Measurements from ENCODE around the gene AUTS2.

The AUTS2 gene

GRCh38 chr7:70505886-70506285, 907.6 kb downstream of the AUTS2 start:
- Histone ChIP-seq H3K9me2 (replicated peaks; ENCODE audit: low read depth, low read length) (no peaks in the 10 kb centered on the region), H3K36me3 (ENCODE audit: insufficient read depth, low read length) (no peaks in the 10 kb centered on the region), H2AFZ (ENCODE audit: low read length) (no peak overlapping the region), H4K20me1 (ENCODE audit: insufficient read depth, low read length, poor library complexity, severe bottlenecking) (no peaks in the 10 kb centered on the region), H3K4me2 (ENCODE audit: low read depth, low read length, poor library complexity, severe bottlenecking) (no peak overlapping the region), H3K4me3 (ENCODE audit: low read length, poor library complexity, severe bottlenecking) (no peak overlapping the region), H3K9ac (ENCODE audit: low read depth, low read length, poor library complexity, severe bottlenecking) (no peak overlapping the region), H3K9me3 (ENCODE audit: insufficient read depth, low read depth, low read length) (no peaks in the 10 kb centered on the region), H3K79me2 (ENCODE audit: insufficient read depth, low read length) (no peaks in the 10 kb centered on the region), H3K27me3 (ENCODE audit: insufficient read depth, low read length, poor library complexity, severe bottlenecking) (no peaks in the 10 kb centered on the region), H3K4me1 (ENCODE audit: insufficient read depth, low read length, poor library complexity, severe bottlenecking) (no peaks in the 10 kb centered on the region), H3F3A (ENCODE audit: low read depth) (no peaks in the 10 kb centered on the region)
- no peak for TF ChIP-seq EZH2phosphoT487 (IDR thresholded peaks at IDR 0.05; ENCODE audit: borderline replicate concordance)

GRCh38 chr7:70506434-70506833, 908.2 kb downstream of the AUTS2 start:
- no peak overlapping the region for H3K4me3 ChIP-seq (ENCODE audit: low read length, poor library complexity, severe bottlenecking)
- TF ChIP-seq CTCF (conservative IDR thresholded peaks at IDR 0.05; ENCODE audit: low read length) (peak; percentile 52), EZH2phosphoT487 (IDR thresholded peaks at IDR 0.05; ENCODE audit: borderline replicate concordance) (no peak)
- H3K36me3 ChIP-seq (ENCODE audit: insufficient read depth, low read length): no peaks in the 10 kb centered on the region
- H3K4me1 ChIP-seq (ENCODE audit: insufficient read depth, low read length, poor library complexity, severe bottlenecking): no peaks in the 10 kb centered on the region
- no peaks in the 10 kb centered on the region for H3K79me2 ChIP-seq (ENCODE audit: insufficient read depth, low read length)
- no peak overlapping the region for H2AFZ ChIP-seq (ENCODE audit: low read length)
- no peaks in the 10 kb centered on the region for H4K20me1 ChIP-seq (ENCODE audit: insufficient read depth, low read length, poor library complexity, severe bottlenecking)
- no peak overlapping the region for H3K9ac ChIP-seq (ENCODE audit: low read depth, low read length, poor library complexity, severe bottlenecking)
- no peaks in the 10 kb centered on the region for H3K27me3 ChIP-seq (ENCODE audit: insufficient read depth, low read length, poor library complexity, severe bottlenecking)
- no peaks in the 10 kb centered on the region for H3F3A ChIP-seq (ENCODE audit: low read depth)
- no peak overlapping the region for H3K4me2 ChIP-seq (ENCODE audit: low read depth, low read length, poor library complexity, severe bottlenecking)
- no peaks in the 10 kb centered on the region for H3K9me2 ChIP-seq (replicated peaks; ENCODE audit: low read depth, low read length)
- no peaks in the 10 kb centered on the region for H3K9me3 ChIP-seq (ENCODE audit: insufficient read depth, low read depth, low read length)

GRCh38 chr7:70512144-70512543, 913.9 kb downstream of the AUTS2 start:
- TF ChIP-seq EZH2phosphoT487 (IDR thresholded peaks at IDR 0.05; ENCODE audit: borderline replicate concordance) (no peak), CTCF (conservative IDR thresholded peaks at IDR 0.05; ENCODE audit: low read length) (no peak)

GRCh38 chr7:70512761-70513160, 914.5 kb downstream of the AUTS2 start:
- H3K9me2 ChIP-seq (replicated peaks; ENCODE audit: low read depth, low read length): no peaks in the 10 kb centered on the region
- no peak for TF ChIP-seq CTCF (conservative IDR thresholded peaks at IDR 0.05; ENCODE audit: low read length)
- TF ChIP-seq EZH2phosphoT487 (IDR thresholded peaks at IDR 0.05; ENCODE audit: borderline replicate concordance): no peak
- H3K36me3 ChIP-seq (ENCODE audit: insufficient read depth, low read length): no peaks in the 10 kb centered on the region
- H2AFZ ChIP-seq (ENCODE audit: low read length): no peak overlapping the region
- H3K79me2 ChIP-seq (ENCODE audit: insufficient read depth, low read length): no peaks in the 10 kb centered on the region
- H3K27me3 ChIP-seq (ENCODE audit: insufficient read depth, low read length, poor library complexity, severe bottlenecking): no peaks in the 10 kb centered on the region
- H3K4me1 ChIP-seq (ENCODE audit: insufficient read depth, low read length, poor library complexity, severe bottlenecking): no peaks in the 10 kb centered on the region
- H3K9me3 ChIP-seq (ENCODE audit: insufficient read depth, low read depth, low read length): no peaks in the 10 kb centered on the region
- no peak overlapping the region for H3K9ac ChIP-seq (ENCODE audit: low read depth, low read length, poor library complexity, severe bottlenecking)
- H3F3A ChIP-seq (ENCODE audit: low read depth): no peaks in the 10 kb centered on the region
- no peak overlapping the region for H3K4me3 ChIP-seq (ENCODE audit: low read length, poor library complexity, severe bottlenecking)
- H3K4me2 ChIP-seq (ENCODE audit: low read depth, low read length, poor library complexity, severe bottlenecking): no peak overlapping the region
- no peaks in the 10 kb centered on the region for H4K20me1 ChIP-seq (ENCODE audit: insufficient read depth, low read length, poor library complexity, severe bottlenecking)

More at GRCh38 chr7:70512144-70512543, 913.9 kb downstream of the AUTS2 start:
- Histone ChIP-seq H3K4me1 (ENCODE audit: insufficient read depth, low read length, poor library complexity, severe bottlenecking) (no peaks in the 10 kb centered on the region), H3K27me3 (ENCODE audit: insufficient read depth, low read length, poor library complexity, severe bottlenecking) (no peaks in the 10 kb centered on the region), H3K4me2 (ENCODE audit: low read depth, low read length, poor library complexity, severe bottlenecking) (no peak overlapping the region), H3F3A (ENCODE audit: low read depth) (no peaks in the 10 kb centered on the region), H4K20me1 (ENCODE audit: insufficient read depth, low read length, poor library complexity, severe bottlenecking) (no peaks in the 10 kb centered on the region), H3K4me3 (ENCODE audit: low read length, poor library complexity, severe bottlenecking) (no peak overlapping the region), H3K36me3 (ENCODE audit: insufficient read depth, low read length) (no peaks in the 10 kb centered on the region), H3K9me3 (ENCODE audit: insufficient read depth, low read depth, low read length) (no peaks in the 10 kb centered on the region), H2AFZ (ENCODE audit: low read length) (no peak overlapping the region), H3K9ac (ENCODE audit: low read depth, low read length, poor library complexity, severe bottlenecking) (no peak overlapping the region), H3K79me2 (ENCODE audit: insufficient read depth, low read length) (no peaks in the 10 kb centered on the region), H3K9me2 (replicated peaks; ENCODE audit: low read depth, low read length) (no peaks in the 10 kb centered on the region)
